GM12873 (cell line): Measurements from ENCODE around the gene MAP1A.

ENCODE experiments used
- CTCF ChIP-seq: IDR thresholded peaks from 2 replicates; pipeline ENCODE4 v1.5.1; 2012; ENCODE audit warnings: low read depth, mild to moderate bottlenecking, moderate library complexity, low read length, control low read depth; ENCODE audit not compliant: insufficient read depth; ENCODE audit errors: missing control alignments

The MAP1A gene

GRCh38 chr15:43527016-43527801, 9.8 kb downstream of the MAP1A start:
- no peak for TF ChIP-seq CTCF

- no peak for TF ChIP-seq CTCF
Measured at GRCh38 chr15:43527802-43528541, 10.6 kb downstream of the MAP1A start.

- TF ChIP-seq CTCF: no peak
Measured at GRCh38 chr15:43528542-43529007, 11.2 kb downstream of the MAP1A start.

GRCh38 chr15:43529141-43529540, 11.7 kb downstream of the MAP1A start:
- no peak for TF ChIP-seq CTCF

DNA sequence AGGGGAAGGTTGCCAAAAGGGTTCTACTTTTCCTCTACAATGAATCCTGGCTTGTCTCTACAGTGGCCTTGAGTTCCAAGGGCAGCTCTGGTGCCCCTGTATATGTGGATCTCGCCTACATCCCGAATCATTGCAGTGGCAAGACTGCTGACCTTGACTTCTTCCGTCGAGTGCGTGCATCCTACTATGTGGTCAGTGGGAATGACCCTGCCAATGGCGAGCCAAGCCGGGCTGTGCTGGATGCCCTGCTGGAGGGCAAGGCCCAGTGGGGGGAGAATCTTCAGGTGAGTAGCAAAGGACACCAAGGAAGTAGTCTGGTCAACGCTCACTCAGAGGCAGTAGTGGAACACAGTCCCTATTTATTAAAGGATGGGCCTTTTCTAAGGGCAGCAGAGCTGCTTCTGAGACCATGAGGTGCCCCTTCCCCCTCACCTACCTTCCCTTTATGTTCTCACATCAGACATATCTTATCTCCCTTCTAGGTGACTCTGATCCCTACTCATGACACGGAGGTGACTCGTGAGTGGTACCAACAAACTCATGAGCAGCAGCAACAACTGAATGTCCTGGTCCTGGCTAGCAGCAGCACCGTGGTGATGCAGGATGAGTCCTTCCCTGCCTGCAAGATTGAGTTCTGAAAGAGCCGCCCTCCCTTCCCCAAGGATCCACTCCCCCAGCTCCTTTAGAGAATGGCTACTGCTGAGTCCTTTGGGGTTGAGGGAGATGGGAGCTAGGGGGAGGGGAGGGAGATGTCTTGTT, 12.4 kb downstream of the MAP1A start:
- no peak for TF ChIP-seq CTCF

- TF ChIP-seq CTCF: no peak
Measured at GRCh38 chr15:43531018-43531670, 13.7 kb downstream of the MAP1A start.
